G401.6 (cell line): ENCODE data around the gene SPG7.

Experiments
- FAIRE-seq: peaks from 2 replicates; lab custom pipeline; 2012; peaks lifted over from hg19 to GRCh38; lab: Jason Lieb, UNC

SPG7 gene

GRCh38 chr16:89547860-89548259, 39.7 kb downstream of the SPG7 start:
- FAIRE-seq: no peak

- FAIRE-seq: no peak
Observed at GRCh38 chr16:89548344-89549006, 40.3 kb downstream of the SPG7 start.

- FAIRE-seq: no peak
Observed at GRCh38 chr16:89549007-89549700, 41.0 kb downstream of the SPG7 start.

- FAIRE-seq: no peak
Observed at GRCh38 chr16:89550421-89551007, 42.3 kb downstream of the SPG7 start.

- FAIRE-seq: no peak
Observed at GRCh38 chr16:89552329-89552728, 44.1 kb downstream of the SPG7 start.

GRCh38 chr16:89552913-89553312, 44.7 kb downstream of the SPG7 start:
- no peak for FAIRE-seq

GRCh38 chr16:89553733-89554132, 45.5 kb downstream of the SPG7 start:
- FAIRE-seq: no peak

GRCh38 chr16:89554343-89554742, 46.1 kb downstream of the SPG7 start:
- FAIRE-seq: no peak

- no peak for FAIRE-seq
Observed at GRCh38 chr16:89555265-89555664, 47.1 kb downstream of the SPG7 start.

GRCh38 chr16:89555780-89556179, 47.6 kb downstream of the SPG7 start:
- no peak for FAIRE-seq

GRCh38 chr16:89556750-89557689, 48.8 kb downstream of the SPG7 start:
- peak; percentile 25 for FAIRE-seq

- no peak for FAIRE-seq
Observed at GRCh38 chr16:89557690-89558490, 49.7 kb downstream of the SPG7 start.

- peak; percentile 74 for FAIRE-seq
Observed at GRCh38 chr16:89560378-89561141, 52.4 kb downstream of the SPG7 start, which contains the start of gene RPL13. TSS of gene RPL13 (plus strand) at chr16:89560682. CDS start at chr16:89560960, 278 bp downstream.

- FAIRE-seq: no peak
Observed at GRCh38 chr16:89561142-89561883, 53.1 kb downstream of the SPG7 start.

- no peak for FAIRE-seq
Observed at GRCh38 chr16:89561884-89562599, 53.8 kb downstream of the SPG7 start.

GRCh38 chr16:89562939-89563338, 54.7 kb downstream of the SPG7 start:
- no peak for FAIRE-seq

- FAIRE-seq: no peak
Observed at GRCh38 chr16:89563639-89564392, 55.6 kb downstream of the SPG7 start.

GRCh38 chr16:89564476-89565255, 56.5 kb downstream of the SPG7 start:
- FAIRE-seq: peak; percentile 78
